ENCODE data around the gene RPTOR.

The RPTOR gene

GRCh38 chr17:81003711-81004475, 459.3 kb downstream of the RPTOR start:
- POLR2A ChIA-PET: no interaction called here
- CTCF ChIA-PET: no interaction called here
- no peak for DNase-seq (ENCODE audit: extremely low spot score)
- no peak for TF ChIP-seq CTCF (IDR thresholded peaks at IDR 0.05; ENCODE audit: control extremely low read depth, extremely low read depth, low read depth, missing control alignments)

- no peak for TF ChIP-seq CTCF (IDR thresholded peaks at IDR 0.05; ENCODE audit: control extremely low read depth, extremely low read depth, low read depth, missing control alignments)
- POLR2A ChIA-PET: no interaction called here
- no peak for DNase-seq (ENCODE audit: extremely low spot score)
- CTCF ChIA-PET: interaction anchor here (0.9 to 1.5 kb wide), 3 partner anchors 12 to 90 kb away, joined by 3 to 5 read pairs (median 3); no protein-coding TSS in a partner anchor
These were observed 462.3 kb downstream of the RPTOR start for GRCh38 chr17:81006891-81007290.

GRCh38 chr17:81008140-81008539, 463.5 kb downstream of the RPTOR start:
- ChIA-PET POLR2A (no interaction called here), CTCF (interaction anchor here (1.2 to 1.5 kb wide), 2 partner anchors 10 to 18 kb away, joined by 3 to 4 read pairs; no protein-coding TSS in a partner anchor)
- no peak for TF ChIP-seq CTCF (IDR thresholded peaks at IDR 0.05; ENCODE audit: control extremely low read depth, extremely low read depth, low read depth, missing control alignments)
- no peak for DNase-seq (ENCODE audit: extremely low spot score)

GRCh38 chr17:81009136-81009535, 464.5 kb downstream of the RPTOR start:
- ChIA-PET CTCF (interaction anchor here (1.2 to 1.5 kb wide), 3 partner anchors 11 to 17 kb away, joined by 3 to 4 read pairs (median 4); no protein-coding TSS in a partner anchor), POLR2A (no interaction called here)
- DNase-seq (ENCODE audit: extremely low spot score): no peak
- TF ChIP-seq CTCF (IDR thresholded peaks at IDR 0.05; ENCODE audit: control extremely low read depth, extremely low read depth, low read depth, missing control alignments): no peak

- CTCF ChIA-PET: interaction anchor here (2.0 kb wide), 1 partner anchor 13 kb away, joined by 8 read pairs; no protein-coding TSS in a partner anchor
- no peak for DNase-seq (ENCODE audit: extremely low spot score)
- TF ChIP-seq CTCF (IDR thresholded peaks at IDR 0.05; ENCODE audit: control extremely low read depth, extremely low read depth, low read depth, missing control alignments): no peak
These were observed 466.3 kb downstream of the RPTOR start for GRCh38 chr17:81010935-81011334.

GRCh38 chr17:81011951-81012350, 467.3 kb downstream of the RPTOR start:
- ChIA-PET POLR2A (no interaction called here), CTCF (interaction anchor here (2.2 kb wide), 1 partner anchor 12 kb away, joined by 7 read pairs; no protein-coding TSS in a partner anchor)
- no peak for TF ChIP-seq CTCF (IDR thresholded peaks at IDR 0.05; ENCODE audit: control extremely low read depth, extremely low read depth, low read depth, missing control alignments)
- no peak for DNase-seq (ENCODE audit: extremely low spot score)

More at GRCh38 chr17:81010935-81011334, 466.3 kb downstream of the RPTOR start:
- POLR2A ChIA-PET: no interaction called here

All from GM10248 (cell line).